22Rv1 (cell line): Measurements from ENCODE around the gene CAV3.
"Not testable (repeated sequence)": the region's sequence is repeated elsewhere in the genome, so short reads cannot be mapped to it uniquely, and the experiment has no call there.

Experiments
- H3K27ac ChIP-seq: fragments of 450-650 bp; 2 replicates; pipeline ENCODE4 v1.5.1; 2017
- CTCF ChIP-seq: fragments of 450-650 bp; IDR thresholded peaks from 2 replicates; pipeline ENCODE4 v1.5.1; 2017; ENCODE audit warnings: mild to moderate bottlenecking
- ZFX ChIP-seq: fragments of 450-650 bp; IDR thresholded peaks from 2 replicates; pipeline ENCODE4 v1.6.1; 2017; ENCODE audit warnings: antibody characterized with exemption, borderline replicate concordance

CAV3 gene

GRCh38 chr3:8733332-8734094, at the start of gene CAV3:
TSS of gene CAV3 (plus strand) at chr3:8733802. CDS start at chr3:8733877, 75 bp downstream.
- TF ChIP-seq ZFX (no peak), CTCF (no peak)

GRCh38 chr3:8684992-8685391, 48.6 kb upstream of the CAV3 start:
- not testable (repeated sequence) for H3K27ac ChIP-seq

More at GRCh38 chr3:8733332-8734094, at the start of gene CAV3:
- H3K27ac ChIP-seq: no peak within 1 kb of the TSS

GRCh38 chr3:8691295-8691694, 42.3 kb upstream of the CAV3 start:
- not testable (repeated sequence) for H3K27ac ChIP-seq

- TF ChIP-seq CTCF: peak; percentile 78
- TF ChIP-seq ZFX: no peak
- no peak overlapping the region for H3K27ac ChIP-seq
Measured at GRCh38 chr3:8702560-8702959, 31.0 kb upstream of the CAV3 start.

- no peak overlapping the region for H3K27ac ChIP-seq
- no peak for TF ChIP-seq ZFX
- TF ChIP-seq CTCF: no peak
Measured at GRCh38 chr3:8705575-8705974, 28.0 kb upstream of the CAV3 start.

GRCh38 chr3:8709287-8709686, 24.3 kb upstream of the CAV3 start:
- peak overlapping the region; percentile 57; the same call in 1 of the 2 replicates for H3K27ac ChIP-seq
- TF ChIP-seq ZFX: no peak
- TF ChIP-seq CTCF: no peak

GRCh38 chr3:8709801-8710507, 23.6 kb upstream of the CAV3 start:
- H3K27ac ChIP-seq: peak overlapping the region; percentile 57
- no peak for TF ChIP-seq ZFX
- TF ChIP-seq CTCF: no peak

GRCh38 chr3:8712045-8712907, 21.3 kb upstream of the CAV3 start:
- H3K27ac ChIP-seq: no peak overlapping the region
- TF ChIP-seq CTCF (no peak), ZFX (no peak)
